ENCODE results near the gene ALK.

ALK gene

DNA sequence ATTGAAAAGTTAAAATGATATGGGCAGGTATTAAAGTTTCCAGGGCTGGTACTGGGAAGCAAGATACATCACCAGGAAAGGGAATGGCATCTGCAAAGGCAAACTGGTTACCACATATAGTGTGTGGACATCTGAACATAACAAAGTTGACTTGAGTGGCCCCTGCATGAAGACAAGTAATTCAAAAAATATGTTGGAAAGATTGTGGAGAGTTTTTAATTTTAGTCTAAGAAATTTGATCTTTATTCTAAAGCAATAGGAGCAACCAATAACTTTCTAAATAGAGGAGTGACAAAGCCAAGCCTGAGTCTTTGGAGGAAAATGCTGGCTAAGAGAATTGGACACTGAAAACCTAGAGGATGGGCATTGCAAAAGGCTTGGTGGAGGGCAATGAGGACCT, 278.2 kb downstream of the ALK start:
- DNase-seq: no peak

DNA sequence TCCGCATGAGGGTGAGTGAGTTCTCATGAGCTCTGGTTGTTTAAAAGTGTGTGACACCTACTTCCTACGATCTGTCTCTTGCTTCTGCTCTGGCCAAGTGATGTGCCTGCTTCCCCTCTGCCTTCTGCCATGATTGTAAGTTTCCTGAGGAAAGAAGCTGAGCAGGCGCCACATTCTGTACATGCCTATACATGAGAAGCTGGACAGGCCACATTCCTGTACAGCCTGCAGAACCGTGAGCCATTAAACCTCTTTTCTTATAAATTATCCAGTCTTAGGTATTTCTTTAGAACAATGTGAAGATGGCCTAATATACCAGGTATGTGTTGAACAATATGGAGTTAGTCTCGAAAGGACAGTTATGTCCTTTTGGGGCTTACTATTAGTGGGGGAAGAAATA, 281.0 kb downstream of the ALK start:
- no peak for DNase-seq

DNA sequence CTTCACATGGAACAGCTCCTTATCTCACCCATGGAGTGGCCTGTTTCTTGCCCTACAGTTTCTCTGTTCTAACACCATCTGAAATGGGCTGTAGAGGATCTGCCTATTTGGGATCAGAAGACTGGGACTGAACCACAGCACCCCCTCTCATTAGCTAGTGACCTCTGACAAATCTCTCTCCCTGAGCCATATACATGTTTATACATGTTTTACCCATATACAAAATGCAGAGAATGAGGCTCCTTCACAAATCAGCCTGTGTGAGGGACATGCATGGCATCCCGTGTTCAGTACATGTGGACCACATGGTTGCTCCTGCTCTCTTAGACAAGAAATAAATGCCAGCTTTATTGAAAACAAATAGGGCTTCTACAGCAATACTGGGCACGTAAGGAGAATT, 282.7 kb downstream of the ALK start:
- no peak for DNase-seq

DNA sequence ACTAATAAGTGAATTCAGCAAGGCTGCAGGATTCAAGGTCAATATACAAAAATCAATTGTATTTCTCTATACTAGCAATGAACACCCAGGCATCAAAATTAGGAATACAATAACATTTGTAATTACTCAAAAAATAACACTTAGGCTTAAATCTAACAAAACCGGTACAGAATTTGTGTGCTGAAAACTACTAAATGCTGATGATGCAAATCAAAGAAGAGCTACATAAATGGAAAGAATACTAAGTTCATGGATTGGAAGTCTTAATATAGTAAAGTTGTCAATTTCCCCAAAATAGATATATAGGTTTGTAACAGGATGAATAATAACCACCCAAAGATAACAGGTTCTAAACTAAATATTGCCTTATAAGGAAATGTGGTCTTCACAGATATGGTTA, 286.5 kb downstream of the ALK start:
- DNase-seq: no peak

DNA sequence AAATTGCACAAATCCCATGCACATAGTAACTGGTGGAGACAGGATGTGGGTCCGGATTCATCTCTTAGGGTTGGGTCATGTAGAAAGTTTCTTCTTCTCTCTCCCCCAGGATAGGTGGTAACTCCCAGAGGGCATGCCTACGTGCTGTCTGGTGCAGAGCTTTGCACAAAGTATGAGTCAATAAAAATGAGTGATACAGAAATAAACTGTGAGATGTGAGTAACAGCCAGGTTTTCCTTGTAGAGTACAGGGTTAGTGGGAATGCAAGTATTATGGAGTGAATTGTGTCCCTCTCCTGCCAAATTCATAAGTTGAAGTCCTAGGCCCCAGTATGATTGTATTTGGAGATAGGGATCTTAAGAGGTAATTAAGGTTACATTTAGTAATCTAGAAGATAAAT, 289.4 kb downstream of the ALK start:
- no peak for DNase-seq

DNA sequence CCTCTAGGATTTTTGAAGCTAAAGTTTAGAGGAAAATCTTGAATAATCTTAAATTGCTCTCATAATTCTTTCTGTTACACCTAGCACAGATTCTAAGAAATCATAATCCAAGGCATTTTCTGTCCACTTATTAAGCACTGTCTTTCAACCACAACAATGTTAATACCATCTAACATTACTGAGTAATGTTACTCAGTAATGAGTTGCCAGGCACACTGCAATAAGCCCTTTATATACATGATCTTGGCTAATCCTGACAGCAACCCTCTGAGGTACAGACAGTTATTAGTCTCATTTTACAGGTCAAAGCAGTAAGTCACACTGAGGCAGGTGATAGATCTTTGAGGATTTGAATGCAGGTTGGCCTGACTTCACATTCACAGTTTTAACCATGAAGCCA, 291.9 kb downstream of the ALK start:
- DNase-seq: no peak

DNA sequence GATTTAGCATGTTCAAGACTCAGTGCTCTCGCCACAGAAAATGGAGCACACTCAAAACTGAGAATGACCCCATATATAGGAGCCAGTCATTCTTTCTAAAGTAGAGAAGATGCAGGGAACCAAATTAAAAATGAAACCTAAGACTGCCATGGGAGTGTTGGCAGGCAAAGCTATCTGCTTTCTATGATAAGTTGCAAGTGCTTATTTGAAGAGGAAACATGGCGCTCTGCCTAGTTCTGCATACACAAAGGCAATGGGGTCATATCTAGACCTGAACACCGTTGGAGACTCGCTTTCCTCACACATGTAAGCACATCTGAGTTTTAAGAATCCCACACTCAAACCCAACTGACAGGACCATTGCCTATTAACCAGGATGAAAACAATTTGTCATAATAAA, 292.5 kb downstream of the ALK start:
- DNase-seq: no peak

DNA sequence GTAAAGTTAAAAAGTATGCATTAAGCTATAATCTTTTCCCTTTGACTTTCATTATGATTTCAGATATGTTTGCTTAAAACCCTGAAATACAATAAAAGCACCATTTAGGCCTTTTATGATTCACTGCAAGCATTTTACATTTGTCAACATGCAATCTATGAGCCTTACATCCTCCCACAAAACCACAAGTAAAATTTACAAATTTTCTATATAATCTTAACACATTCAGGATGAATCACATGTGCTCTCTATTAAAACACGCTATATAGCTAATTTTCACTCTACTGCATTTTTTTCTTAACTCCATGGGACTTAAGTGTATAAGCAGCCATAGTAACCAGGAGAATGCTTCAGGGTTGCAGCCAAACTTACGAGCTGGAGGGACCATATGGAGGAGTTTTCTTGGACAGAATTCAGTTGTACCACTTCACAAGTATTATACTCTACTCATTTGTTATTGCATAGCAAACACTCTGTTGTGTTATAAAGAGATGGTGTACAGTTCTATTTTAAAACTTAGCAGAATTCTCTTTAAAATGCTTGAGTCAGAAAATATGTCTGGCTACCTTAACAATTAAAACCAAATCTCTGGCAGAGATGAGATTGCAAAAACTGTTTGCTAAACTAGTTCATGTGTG, 293.2 kb downstream of the ALK start:
- DNase-seq: no peak

DNA sequence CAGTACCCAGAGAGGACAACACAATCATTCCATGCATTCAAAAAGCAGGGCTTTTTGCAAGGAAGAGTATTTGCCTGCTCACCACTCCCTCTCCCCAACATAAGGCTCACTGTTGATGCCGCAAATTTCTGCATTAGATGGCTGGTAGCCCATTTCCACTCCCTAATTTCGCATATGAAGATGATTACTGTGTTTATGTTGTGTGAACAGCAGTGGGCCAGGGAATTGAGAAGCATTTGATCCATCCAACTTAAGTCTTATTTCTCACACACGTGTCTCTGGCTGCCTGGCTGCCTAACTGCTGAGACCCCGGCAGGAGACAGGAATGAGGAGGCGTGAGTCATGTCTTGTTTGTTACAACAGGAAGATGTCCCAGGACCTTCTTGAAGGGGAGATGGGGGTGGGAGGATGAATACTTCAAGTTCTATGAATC, 294.1 kb downstream of the ALK start:
- no peak for DNase-seq

DNA sequence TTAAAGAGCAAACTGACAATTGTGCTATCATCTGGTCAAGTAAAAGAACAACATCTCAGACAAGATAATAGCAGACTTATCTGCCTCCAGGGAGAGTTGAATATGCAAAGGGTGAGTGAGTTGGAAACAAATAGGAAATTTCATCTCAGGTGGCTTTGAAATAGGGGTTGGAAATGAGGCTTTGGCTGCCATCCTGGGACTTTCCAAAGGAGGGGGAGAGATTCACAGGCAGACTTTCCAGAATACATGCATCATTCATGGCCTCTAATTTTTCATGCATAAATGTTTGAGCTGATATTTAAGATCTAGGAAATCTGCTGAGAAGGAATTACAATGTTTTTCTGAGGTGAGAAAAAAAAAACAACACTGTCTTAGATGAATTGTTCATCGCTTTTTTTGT, 300.5 kb downstream of the ALK start:
- DNase-seq: no peak

DNA sequence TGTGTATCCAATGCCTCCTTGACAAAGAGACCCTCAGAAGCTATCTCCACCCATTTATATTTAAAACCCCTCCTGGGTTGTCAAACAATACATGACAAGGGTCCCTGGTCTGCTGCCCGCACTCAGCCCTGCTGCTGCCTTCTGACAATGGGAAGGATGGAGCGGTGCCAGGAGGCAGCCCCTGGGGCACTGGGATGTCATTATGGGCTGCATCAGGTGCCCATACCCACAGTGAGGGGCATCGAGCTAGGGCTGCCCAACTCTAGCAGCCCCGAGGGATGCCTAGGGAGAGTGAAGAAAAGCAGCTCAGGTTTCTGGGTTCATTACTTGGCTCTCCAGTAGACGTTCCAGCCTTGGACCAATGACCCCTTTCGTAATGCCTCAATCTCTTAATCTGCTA, 301.7 kb downstream of the ALK start:
- DNase-seq: no peak

DNA sequence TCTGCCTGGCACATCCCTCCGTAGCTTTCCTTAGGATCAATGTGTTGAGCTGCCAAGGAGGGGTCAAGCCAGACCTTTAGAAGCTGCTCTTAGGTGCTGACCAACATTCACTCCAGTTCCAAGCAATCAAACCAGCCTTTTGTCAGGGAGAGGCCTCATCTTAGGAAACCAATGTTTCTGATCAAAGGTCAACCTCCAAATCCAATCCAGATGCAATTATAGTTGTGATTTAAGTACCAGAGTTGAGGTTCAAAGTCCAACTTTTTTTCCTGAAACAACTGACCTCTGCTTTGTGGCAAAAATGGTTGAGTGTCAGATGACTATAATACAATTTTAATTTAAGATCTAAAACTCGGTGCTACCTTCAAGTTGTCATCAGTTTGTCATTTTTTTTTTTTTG, 303.4 kb downstream of the ALK start:
- DNase-seq: no peak

DNA sequence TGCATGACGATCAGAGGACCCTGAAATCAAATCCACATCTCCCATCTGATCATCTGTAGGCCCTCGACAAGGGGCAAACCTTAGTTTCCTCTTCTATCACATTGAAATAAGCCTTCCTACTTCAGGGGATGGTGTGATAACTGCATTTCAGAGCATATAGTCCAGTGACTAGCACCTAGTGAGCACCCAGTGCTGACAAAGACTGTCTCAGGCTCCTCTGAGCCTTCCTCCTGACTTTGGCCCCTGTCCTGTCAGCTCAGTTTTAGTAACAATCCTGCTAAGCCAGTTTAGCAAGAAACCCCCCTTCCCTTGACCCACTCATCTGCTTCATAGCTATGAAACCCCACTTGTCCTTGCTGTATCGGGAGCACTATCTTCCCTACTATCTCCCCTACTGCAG, 304.0 kb downstream of the ALK start:
- DNase-seq: no peak

DNA sequence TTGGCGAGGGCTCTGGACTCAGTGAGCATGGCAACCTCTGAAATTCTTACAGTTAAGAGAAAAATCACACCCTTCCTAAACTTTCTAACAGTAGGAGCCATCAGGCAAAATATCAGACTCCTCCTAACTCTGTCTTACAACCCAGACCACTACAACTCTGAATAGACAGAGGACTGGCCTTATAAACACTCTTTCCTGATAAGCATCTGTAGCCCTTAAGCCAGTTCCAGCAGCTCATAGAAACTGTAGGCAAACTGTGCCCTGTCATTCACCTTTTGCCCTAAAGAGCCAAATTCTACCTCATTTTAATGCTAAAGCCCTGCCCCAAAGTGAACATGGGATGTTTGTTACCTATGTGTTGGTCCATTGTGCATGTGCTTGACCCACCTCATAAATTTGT, 304.8 kb downstream of the ALK start:
- no peak for DNase-seq

DNA sequence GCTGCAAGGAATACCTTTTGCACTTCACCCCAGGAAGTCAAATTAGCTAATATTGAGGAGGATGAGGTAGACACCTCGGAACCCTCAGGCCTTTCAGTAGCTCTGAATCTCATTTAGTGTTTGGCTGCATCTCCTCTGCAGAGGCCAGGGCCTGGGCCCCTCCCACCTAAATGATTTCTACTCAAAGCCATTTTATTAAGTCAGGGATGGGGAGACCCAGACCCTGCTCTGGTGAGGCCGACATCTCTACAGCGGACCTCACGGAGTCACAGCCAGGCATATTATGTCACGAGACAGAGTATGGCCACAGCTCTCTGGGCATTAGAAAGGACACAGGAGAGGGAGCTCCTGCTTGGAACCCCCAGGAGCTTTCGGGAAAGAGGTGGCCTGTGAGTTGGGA, 305.5 kb downstream of the ALK start:
- DNase-seq: no peak

DNA sequence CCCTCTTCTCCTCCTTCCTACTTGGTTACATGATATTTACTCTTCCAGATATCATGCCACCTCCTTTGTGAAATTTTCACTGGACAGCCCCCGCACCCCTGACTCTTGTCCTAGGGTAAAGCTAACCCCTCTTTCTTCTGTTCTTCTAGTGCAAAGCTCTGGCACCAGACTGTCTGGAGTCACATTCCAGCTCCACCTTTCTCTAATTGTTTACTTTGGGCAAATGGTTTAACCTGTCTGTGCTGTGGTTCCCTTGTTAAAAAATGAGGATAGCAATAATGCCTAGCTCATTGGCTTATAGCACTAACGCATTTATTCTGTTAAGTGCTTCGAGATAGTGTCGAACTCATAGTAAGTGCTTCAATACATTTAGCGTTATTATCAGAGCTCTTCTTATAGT, 306.2 kb downstream of the ALK start:
- DNase-seq: no peak

DNA sequence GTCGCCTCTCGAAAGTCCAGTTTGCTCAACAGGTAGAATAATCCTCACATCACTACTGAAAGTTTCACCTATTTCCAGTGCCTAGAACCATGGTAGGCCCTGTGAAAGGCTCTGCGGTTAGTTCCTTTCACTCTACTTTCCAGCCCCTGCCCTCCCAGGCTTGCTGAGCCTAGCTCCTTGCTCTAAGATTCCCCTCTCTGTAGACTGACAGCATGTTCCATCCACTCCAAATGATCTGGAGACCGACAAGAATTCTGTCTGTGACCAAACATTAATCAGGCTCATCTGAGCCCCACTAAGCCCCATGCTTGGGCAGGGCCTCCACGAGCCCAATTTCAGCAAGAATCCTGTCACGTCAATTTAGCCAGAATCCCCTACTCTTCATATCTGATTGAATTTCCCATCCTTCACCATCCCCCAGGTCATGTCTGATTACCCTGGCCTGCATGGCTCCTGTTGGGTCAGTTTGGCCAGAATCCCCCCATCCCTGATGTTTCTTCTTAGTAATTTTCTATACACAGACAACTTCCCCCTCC, 307.0 kb downstream of the ALK start:
- no peak for DNase-seq

DNA sequence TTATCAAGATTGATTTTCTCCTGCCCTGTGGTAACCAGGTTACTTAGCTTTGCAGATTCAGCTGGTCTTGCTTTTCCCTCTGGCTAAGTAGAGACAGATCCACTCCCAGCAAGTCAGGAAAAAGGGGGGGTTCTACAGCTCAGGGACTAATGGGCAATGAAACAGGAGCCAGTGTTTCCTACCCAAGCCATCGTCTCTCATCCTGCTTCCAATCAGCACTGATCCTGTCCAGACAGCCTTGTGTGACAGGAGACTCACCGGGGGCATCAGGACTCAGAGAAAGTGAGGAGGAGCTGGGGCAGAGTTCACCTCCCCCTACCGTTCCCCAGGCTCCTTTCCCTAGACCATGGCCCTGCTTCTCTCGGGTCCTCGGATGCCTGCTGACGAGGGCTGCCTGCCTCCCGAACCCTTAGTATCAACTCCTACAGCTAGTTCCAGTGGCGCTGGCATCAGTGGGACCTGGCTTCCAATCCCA, 307.6 kb downstream of the ALK start:
- DNase-seq: no peak

DNA sequence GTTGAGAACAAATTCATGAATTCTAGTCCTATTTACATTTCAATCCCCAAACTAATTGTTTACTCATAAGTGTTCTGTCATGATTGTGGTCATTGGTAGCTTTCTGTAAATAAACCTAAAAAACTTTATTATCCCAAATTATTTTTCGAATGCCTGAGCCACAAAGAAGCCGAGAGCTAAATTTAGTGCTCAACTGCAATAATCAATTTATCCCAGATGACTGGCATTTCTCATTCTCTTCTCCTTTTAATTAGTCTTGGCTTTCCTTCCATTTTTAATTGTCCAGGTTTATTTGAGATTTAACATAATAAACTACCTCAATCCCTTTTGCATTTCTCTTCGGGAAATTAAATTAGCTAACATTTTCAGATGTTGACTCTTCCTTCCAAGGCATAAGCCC, 308.3 kb downstream of the ALK start:
- no peak for DNase-seq

DNA sequence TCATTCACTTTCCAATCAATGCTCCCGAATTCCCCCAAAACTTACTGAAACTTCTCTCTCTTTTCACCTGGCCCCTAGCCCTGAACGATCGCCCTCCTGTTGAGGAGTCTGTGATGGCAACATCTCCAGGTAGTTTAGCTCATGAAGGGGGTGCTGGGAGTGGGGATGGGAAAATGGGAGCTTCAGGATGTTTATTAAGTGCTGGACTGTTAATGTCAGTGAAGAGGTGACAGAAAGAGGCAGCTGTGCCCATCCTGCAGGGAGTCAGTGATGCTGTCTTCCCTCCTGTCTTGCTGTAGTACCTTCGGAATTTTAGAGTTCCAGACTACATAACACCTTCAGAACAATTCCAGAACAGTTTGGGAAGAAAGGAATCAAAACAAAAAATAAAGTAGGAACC, 308.8 kb downstream of the ALK start:
- DNase-seq: no peak

DNA sequence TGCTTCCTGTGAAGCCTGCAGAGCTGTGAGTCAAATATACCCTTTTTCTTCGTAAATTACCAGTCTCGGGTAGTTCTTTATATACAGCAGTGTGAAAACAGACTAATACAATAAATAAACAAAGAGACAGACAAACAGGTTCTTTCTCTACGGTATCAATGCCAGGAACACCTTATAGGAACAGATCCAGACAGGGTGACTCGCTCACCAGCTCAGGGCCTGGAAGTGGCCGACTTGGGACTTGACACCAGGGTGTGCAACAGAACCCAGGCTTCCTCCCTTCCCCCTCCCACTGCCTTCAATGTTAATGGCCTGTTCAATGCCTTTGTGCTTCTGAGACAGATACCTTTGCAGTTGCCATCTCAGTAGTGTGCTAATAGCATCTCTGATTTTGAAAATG, 309.5 kb downstream of the ALK start:
- DNase-seq: no peak

DNA sequence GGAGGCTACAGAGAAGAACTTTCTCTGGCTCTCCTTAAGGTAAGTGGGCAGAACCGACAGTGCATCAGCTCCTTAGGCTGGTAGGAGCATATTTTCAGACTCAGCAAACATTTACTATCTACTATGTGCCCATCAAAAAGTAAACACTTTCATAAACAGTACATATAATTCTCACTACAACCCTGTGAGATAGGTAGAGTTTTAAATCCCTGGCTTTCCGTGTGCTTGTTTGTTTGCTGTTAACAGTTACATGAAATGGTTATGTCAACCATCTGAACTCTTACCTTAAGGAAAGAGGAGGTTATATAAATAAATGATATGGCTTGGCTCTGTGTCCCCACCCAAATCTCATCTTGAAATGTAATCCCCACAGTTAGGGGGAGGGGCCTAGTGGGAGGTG, 310.1 kb downstream of the ALK start:
- no peak for DNase-seq

DNA sequence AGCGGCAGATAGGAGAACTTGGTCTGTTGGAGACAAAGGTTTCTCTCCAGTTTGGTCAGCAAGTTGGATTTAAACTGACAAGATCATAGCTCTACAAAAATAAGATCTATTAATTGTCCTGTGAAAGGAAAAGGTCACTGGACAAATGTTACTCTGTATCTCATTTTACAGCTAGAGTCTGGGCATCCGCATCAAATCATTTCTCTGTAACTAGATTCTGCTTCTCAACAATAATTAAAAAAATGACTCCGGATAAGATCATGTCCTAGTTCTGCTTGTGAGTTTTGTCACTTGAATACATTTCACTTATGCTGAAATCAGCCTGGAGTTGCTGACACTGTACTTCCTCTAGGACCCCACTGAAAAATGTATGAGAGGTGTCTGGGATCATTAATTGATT, 310.8 kb downstream of the ALK start:
- no peak for DNase-seq

DNA sequence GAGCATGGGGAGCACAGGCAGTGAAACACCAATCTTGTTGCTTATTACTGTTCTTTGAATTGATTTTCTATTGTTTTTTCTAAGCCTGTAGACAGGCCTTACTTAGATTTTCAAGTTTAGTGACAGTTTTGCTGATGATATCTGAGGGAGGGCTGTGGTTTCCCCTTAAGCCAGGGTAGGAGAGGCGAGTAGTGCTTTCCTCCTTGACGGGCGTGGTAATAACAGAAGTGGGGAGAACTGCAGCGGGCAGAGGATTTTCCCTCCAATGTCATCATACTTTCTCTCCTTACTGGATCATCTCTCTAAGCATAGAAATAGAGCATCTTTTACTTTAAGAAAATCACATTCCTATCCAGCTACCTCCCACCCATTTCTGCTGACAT, 314.4 kb downstream of the ALK start:
- no peak for DNase-seq

Measured in right kidney (tissue), 1 donor.